ENCODE measurements around the gene TBCCD1. TPM values are rescaled to one million over a fixed set of nuclear protein-coding genes. Genes with fewer than 3 reads are reported as not detected.

TBCCD1 gene
- total and polyA plus RNA-seq, 2 of the 4 experiments (the other 2 are of a cell fraction) = 7.9 to 19.7 TPM

DNA sequence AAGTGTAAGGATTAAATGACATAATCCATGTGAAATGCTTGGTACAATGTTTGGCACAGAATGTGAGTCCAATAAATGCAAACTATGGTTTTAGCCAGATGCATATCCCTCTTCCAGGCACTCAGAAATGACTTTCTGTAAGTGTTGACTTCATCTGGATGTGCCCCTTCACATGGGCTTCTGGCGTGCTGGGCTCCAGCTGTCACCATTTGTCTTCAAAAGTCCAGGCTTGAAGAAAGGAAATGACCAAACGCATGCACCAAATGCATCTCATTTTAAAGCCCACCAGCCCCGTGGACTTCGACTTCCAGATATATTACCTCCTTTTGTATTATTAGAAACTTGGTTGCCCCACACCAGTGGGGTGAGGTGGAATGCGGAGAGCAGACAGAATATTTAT lies 46.7 kb downstream of the TBCCD1 start:
- Histone ChIP-seq H3K27me3 (ENCODE audit: control insufficient read depth, insufficient read depth, low read length) (peaks cover 17% of the 10 kb centered on the region), H2AFZ (replicated peaks; ENCODE audit: low read length, poor library complexity) (no peak overlapping the region), H4K5ac (ENCODE audit: low read depth, low read length) (no peak overlapping the region), H3K27ac (ENCODE audit: insufficient read depth, low read length) (no peak overlapping the region), H3K36me3 (ENCODE audit: control insufficient read depth, insufficient read depth, low read length) (no peaks in the 10 kb centered on the region), H2AK5ac (ENCODE audit: low read depth, low read length) (no peak overlapping the region), H4K8ac (ENCODE audit: low read depth in 2 of 2, low read length in 2 of 2) (no peak overlapping the region), H3K9ac (ENCODE audit: low read depth, low read length) (no peak overlapping the region), H3K23ac (ENCODE audit: low read depth, low read length) (no peak overlapping the region), H3K18ac (ENCODE audit: low read depth, low read length) (no peak overlapping the region), H3K4me2 (ENCODE audit: low read depth, low read length) (no peak overlapping the region), H3K79me1 (ENCODE audit: low read depth in 1 of 2, low read length in 2 of 2) (no peaks in the 10 kb centered on the region), H4K20me1 (ENCODE audit: insufficient read depth, low read length) (no peaks in the 10 kb centered on the region), H4K91ac (ENCODE audit: insufficient read depth, low read depth, low read length) (no peak overlapping the region), H3K4me1 (ENCODE audit: control insufficient read depth, insufficient read depth, low read length) (no peaks in the 10 kb centered on the region), H3K14ac (replicated peaks; ENCODE audit: low read depth, low read length) (no peak overlapping the region), H3K56ac (ENCODE audit: extremely low read depth, insufficient read depth, low read length) (no peak overlapping the region), H3K4ac (ENCODE audit: low read depth, low read length) (no peak overlapping the region), H3K9me1 (ENCODE audit: insufficient read depth, low read length) (no peaks in the 10 kb centered on the region), H2BK20ac (ENCODE audit: low read depth, low read length) (no peak overlapping the region), H2BK120ac (ENCODE audit: low read depth, low read length) (no peak overlapping the region), H2BK15ac (ENCODE audit: low read depth, low read length) (no peak overlapping the region), H3K4me3 (ENCODE audit: insufficient read depth, low read depth, low read length) (no peak overlapping the region), H2BK5ac (ENCODE audit: low read depth, low read length, poor library complexity, severe bottlenecking) (no peak overlapping the region), H2AK9ac (replicated peaks; ENCODE audit: low read depth, low read length, poor library complexity) (no peak overlapping the region), H3K9me3 (ENCODE audit: control insufficient read depth, insufficient read depth, low read length) (peaks cover 3% of the 10 kb centered on the region; the same call in 1 of the 2 replicates)
- dilution Hi-C loops (cut with HindIII; ENCODE audit: low sequenced_read_pairs, unreplicated experiment) = no loop called here
- TF ChIP-seq RCOR1 (IDR thresholded peaks at IDR 0.05; ENCODE audit: insufficient replicate concordance, low read length) (no peak), FOS (IDR thresholded peaks at IDR 0.05; ENCODE audit: low read depth, low read length) (no peak), MXI1 (IDR thresholded peaks at IDR 0.05; ENCODE audit: borderline replicate concordance, low read depth, low read length) (no peak), MAZ (IDR thresholded peaks at IDR 0.05; ENCODE audit: borderline replicate concordance, low read depth, low read length) (no peak), CHD1 (IDR thresholded peaks at IDR 0.05; ENCODE audit: low read depth, low read length) (no peak), RFX5 (IDR thresholded peaks at IDR 0.05; ENCODE audit: low read depth, low read length) (no peak)
- TF ChIP-seq, protein P1, sequence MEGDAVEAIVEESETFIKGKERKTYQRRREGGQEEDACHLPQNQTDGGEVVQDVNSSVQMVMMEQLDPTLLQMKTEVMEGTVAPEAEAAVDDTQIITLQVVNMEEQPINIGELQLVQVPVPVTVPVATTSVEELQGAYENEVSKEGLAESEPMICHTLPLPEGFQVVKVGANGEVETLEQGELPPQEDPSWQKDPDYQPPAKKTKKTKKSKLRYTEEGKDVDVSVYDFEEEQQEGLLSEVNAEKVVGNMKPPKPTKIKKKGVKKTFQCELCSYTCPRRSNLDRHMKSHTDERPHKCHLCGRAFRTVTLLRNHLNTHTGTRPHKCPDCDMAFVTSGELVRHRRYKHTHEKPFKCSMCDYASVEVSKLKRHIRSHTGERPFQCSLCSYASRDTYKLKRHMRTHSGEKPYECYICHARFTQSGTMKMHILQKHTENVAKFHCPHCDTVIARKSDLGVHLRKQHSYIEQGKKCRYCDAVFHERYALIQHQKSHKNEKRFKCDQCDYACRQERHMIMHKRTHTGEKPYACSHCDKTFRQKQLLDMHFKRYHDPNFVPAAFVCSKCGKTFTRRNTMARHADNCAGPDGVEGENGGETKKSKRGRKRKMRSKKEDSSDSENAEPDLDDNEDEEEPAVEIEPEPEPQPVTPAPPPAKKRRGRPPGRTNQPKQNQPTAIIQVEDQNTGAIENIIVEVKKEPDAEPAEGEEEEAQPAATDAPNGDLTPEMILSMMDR (conservative IDR thresholded peaks at IDR 0.05; ENCODE audit: low read depth, low read length) = no peak
- TF ChIP-seq, protein P2, sequence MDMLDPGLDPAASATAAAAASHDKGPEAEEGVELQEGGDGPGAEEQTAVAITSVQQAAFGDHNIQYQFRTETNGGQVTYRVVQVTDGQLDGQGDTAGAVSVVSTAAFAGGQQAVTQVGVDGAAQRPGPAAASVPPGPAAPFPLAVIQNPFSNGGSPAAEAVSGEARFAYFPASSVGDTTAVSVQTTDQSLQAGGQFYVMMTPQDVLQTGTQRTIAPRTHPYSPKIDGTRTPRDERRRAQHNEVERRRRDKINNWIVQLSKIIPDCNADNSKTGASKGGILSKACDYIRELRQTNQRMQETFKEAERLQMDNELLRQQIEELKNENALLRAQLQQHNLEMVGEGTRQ (IDR thresholded peaks at IDR 0.05; ENCODE audit: low read depth, low read length) = no peak
- no TSS peak for BruUV-seq (replicated peaks)
- ChIA-PET CTCF (no interaction called here), POLR2A (ENCODE audit: unreplicated experiment) (no interaction called here)
- DNase-seq (no peak), ATAC-seq (ENCODE audit: low read depth) (no peak)
- no CpG with 5 or more reads among the region's 5 CpGs for WGBS, 2 experiments (ENCODE audit: extremely low coverage in 2 of 2, insufficient read length in 1 of 2)
- in situ Hi-C loops (cut with MboI; ENCODE audit: low sequenced_read_pairs) = no loop called here
- intact Hi-C loops (cut with micrococcal nuclease) = no loop called here

Data from IMR-90 (cell line).